Colon (tissue), 2 donors: ENCODE results near the gene HDAC4.
"Not testable (repeated sequence)": the region's sequence is repeated elsewhere in the genome, so short reads cannot be mapped to it uniquely, and the experiment has no call there.

ENCODE experiments used
- FAIRE-seq: peaks from 2 replicates; lab custom pipeline; 2012; peaks lifted over from hg19 to GRCh38; lab: Jason Lieb, UNC
- donor health status: control.
- donor health status: control.

Gene HDAC4

GRCh38 chr2:239400596-239401066 lies at the start of gene HDAC4:
Gene HDAC4, minus strand, starts transcription at chr2:239401020. Its CDS starts 48,321 bp downstream, at chr2:239352699.
- FAIRE-seq = no peak

DNA sequence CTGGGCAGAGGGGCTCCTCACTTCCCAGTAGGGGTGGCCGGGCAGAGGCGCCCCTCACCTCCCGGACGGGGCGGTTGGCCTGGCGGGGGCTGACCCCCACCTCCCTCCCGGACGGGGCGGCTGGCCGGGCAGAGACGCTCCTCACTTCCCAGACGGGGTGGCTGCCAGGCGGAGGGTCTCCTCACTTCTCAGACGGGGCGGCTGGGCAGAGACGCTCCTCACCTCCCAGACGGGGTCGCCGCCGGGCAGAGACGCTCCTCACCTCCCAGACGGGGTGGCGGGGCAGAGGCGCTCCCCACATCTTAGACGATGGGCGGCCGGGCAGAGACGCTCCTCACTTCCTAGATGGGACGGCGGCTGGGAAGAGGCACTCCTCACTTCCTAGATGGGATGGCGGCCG lies 48.6 kb upstream of the HDAC4 start:
- FAIRE-seq = not testable (repeated sequence)

- FAIRE-seq = no peak
These were observed 45.1 kb upstream of the HDAC4 start for GRCh38 chr2:239445771-239446524.

DNA sequence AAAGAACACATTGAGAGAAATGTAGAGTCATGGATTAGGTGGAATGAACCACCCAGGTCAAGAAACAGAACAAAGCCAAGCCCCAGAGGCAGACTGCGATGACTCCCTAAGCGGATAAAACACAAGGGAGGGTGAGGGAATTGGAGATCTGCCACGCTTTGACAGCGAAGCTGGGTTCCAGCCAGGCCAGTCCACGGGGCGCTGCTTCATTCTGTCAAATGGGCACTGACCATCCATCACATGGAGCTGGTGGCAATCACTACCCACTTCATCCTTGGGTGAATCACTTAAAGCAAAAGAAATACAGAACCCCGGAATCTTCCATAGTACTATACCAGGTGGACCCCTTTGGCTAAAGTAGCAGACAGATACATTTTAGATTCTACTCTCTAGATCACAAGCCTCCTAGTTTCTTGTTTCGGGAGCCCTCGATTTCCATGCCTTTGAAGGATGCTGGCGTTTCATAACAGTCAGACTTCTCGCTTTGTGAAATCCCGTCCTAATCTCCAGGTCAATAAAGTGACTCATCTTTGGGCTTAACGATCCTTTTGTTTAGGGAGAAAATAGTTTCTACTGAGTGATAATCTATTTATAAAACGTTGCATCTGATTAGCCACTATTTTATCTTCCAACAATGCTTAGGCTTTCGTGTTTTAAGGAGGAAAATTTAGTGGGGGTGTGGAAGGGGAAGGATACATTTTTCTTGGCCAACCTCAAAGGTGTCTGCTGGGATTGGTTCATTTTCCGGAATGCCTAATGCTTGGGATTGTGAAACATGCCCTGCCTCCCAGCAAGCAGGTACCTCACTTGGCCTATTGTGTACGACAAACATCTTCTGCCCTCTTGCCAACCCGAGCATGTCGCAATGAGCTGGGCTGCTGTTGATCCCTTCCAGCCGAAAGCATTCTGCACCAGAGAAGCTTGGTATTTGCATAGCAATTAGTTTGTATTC lies 44.1 kb upstream of the HDAC4 start:
- no peak for FAIRE-seq

DNA sequence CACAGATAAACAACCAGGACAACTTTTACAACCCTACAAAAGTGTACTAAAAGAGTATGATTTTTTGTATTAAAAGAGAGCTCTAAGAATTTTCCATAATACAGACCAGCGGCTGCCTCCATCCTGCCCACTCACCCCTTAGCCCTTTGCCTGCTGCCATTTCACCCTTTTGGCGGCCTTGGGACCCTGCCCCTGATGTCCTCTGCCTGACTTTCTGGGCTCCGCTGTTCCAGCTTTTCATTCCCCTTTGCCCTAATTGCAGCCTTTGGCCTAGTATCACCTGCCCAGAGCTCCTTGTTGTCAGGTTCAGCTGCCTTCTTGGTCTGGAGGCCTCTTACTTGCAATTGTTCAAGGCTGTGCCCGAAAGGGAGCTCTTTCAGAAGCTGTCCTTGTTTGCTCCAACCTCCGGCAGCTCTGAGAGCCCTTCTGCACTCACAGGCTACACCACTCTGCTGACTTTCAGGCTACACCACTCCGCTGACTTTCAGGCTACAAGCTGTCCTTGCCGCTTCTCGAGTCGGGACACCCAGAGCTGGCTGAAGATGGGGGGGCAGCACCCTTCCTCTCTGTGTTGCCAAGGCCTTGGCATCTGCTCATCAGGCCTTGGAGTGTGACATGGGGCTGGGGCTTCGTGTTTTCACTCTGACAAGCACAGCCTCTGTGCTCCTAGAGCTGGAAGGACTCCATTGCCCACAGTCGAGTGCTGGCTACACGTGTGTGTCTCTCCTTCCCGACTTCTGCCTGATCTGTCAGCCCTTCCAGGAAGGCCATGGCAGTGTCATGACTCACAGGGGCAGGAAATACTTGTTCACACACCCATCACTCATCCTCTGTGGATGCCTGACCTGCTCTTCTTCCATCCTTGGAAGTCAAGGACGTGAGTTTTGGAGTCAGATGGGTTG lies 43.1 kb upstream of the HDAC4 start:
- FAIRE-seq = no peak

DNA sequence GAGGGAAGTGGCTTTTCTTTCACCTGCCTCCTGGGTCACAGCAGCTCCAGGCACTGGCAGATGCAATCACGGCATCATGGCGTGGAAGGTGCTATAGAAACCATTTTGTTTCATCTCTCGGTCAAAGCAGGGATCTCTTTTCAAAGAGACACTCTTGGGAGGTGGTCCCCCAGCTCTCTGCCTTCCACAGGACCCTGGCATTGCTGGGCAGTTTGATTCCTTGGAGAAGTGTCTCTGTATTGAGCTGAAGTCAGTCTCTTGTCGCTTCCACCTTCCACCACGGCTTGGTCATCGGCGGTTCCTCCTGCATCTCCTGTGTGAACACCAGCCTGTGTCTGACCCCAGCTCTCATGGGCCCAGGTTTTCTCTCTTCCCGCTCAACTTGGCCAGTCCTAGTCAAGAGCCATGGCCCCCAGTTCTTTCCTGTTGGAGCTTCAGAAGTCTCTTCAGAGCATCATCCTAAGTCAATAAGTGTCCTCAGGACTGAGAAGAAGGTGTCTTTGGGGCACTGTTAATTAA lies 42.3 kb upstream of the HDAC4 start:
- FAIRE-seq = no peak

GRCh38 chr2:239442192-239442591 lies 41.4 kb upstream of the HDAC4 start:
- FAIRE-seq = no peak

DNA sequence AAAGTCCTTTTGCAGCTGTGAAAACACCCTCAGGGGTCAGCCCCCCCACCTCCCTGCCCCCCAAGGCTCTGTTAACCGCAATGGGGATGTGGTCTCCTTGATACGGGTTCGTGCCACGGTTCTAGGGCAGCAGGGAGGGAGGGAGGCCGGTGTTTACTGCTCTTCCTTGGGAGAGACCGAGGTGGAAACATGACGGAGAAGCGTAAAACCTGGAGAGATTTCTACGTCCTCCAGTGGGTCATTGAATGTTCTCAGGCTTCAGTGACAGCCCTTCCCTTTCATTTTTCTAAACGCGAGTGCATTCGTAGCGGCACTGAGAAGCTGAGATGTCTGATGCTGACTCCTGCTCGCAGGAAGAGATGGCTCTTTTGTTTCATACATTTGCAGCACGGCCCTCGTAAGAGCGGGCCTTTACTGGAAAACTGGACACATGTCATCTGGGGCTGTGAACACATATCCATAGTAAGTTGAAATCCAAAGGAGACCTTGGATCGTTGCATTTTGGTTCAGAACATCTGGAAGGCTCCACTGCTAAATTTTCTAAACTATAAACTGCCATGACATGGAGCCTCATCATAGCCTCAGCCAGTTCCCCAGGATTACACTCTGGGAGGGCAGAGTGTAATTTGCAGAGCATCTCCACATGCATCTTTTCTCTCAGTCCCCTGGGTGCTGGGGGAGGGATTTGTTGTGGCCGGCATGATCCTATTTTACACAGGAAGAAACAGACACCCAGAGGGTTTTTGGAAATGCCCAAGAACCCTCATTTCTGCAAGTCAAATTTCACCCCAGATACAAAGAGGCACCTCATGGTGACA lies 40.6 kb upstream of the HDAC4 start:
- no peak for FAIRE-seq

DNA sequence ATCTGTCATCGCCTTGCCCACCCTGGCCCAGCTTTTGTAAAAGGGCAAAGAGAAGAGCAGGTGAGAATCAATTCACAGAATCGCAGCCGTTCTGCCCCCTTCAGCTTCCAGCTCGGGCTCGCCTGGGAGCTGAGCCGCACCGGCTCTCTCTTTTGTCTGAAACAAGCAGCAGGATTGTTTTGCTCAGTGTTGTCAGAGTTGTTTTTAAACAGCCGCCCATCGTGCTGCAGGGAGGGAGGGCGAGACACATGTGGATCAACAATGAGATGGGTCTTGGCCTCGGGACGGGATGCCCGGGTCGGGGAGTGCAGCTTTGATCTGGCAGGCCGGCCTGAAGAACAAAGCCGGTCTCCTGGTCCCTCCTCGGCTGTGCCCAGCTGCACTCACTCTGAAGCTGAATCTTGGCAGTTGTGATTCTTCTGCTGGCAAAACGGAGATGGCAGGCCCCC lies 39.7 kb upstream of the HDAC4 start:
- no peak for FAIRE-seq

GRCh38 chr2:239439754-239440315 lies 39.0 kb upstream of the HDAC4 start:
- no peak for FAIRE-seq

DNA sequence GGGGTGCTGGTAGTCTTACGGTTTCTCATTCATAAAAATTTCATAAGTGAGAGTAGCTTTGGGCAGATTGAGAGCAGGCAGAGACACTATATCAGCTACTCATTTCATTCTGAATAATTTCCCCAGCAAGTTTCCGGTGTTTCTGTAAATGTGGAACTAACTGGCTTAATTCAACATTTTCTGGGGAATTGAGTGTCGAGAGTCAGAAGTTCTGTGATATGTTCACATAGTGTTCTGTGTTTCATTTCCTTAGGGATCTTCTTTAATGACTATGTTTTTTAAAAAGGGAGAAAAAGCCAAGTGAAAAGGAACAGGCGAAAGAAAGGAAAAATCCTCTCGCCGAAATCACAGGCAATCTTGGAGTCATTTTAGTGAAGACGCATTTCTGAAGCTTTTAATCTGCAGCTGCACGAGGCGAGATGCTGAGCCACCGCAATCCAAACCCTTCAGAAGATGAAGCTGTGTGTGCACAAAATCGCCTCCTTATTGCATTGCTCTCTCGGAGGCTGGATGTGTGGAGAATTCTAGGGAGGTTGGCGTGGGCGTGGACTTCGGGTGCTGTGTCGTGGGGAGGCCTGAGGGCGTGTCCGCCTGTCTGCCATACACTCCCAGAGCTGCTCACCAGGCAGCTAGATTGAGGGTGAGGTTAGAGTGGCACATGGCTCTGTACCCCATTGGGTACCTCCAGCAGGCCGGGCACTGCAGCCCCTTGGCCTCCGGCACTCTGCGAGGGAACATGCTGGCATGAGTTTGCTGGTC lies 38.4 kb upstream of the HDAC4 start:
- no peak for FAIRE-seq

DNA sequence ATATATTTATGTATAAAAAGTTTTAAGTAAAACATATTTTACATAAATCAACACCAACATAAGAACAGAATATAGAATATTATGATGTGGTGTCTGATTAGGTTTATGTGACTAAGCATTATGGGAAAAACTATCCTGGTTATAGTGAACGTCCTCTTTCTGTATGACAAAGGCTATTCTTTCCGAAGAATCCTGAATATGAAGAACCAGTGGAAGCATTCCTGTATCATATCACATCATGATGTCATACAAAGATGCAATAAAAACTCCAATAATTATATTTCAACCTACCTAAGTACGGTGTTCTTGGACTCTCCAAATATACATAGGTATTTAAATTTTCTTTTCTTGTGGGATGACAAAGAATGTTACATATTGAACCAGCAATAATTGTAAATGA lies 37.5 kb upstream of the HDAC4 start:
- no peak for FAIRE-seq

DNA sequence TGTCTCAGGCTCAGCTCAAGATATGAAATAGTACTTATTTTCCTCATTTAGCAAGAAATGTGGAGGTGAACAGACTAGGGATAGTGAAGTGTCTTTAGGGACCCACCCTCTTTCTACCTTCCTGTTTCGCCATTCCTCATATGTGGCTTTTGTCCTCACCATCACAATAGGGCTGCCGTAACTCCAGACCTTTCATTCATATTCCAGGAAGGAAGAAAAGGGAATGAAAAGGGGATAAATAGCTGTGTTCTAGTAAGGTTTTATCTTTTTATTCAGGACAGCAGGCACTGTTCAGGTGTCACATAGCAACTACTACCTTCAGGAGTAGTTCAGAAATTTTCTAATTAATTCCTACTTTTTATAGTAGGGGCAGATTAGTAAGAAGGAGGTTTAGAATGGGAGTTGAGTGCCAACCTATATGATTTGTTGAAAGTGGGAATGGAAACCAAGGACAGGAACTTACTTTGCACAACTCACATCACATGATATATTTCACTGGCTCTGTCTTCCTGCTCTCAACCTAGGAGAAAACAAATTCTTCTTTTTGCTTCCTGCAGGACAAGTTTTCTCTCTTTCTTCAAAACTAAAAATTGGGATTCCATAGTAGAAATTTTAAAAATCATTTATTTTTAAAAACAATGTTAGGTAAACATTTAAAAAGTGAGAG lies 36.0 kb upstream of the HDAC4 start:
- no peak for FAIRE-seq

DNA sequence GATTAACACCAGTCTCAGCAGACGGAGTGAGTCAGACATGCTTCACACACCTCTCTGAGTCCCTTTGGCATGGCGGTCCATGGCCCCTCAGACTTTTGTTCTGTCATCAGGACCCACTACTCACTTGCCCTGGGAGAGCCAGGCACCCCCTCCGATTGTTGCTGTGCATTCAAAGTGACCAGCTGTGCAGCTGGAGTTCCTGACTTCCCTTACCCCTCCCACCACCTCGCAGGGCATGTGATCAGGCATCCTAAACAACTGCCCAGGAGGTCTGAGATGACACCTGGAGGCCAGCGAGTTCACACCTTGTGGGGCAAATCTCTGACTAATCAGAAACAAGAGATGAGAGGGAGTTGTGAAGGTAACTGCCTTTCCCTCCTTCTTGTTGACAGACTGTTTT lies 35.3 kb upstream of the HDAC4 start:
- no peak for FAIRE-seq

- FAIRE-seq = no peak
These were observed 33.1 kb upstream of the HDAC4 start for GRCh38 chr2:239433777-239434403.

- no peak for FAIRE-seq
These were observed 31.4 kb upstream of the HDAC4 start for GRCh38 chr2:239432174-239432573.

DNA sequence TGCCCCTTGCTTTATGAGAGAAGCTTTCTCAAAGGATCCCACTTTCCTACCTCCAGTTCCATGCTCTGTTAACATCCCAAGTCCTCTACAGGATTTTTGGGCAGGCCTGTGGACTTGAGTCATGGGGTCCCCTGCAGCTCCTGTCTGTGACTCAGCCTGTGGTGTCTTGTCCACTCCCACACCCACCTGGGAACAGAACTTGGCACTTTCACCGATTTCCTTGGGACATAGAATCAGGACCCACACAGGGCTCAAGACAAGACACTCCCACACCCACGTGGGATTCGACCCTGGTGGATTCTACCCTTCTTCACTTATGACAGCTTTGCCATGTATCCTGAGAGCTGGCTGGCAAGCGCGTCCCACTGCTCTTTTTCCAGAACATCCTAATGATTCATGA lies 30.7 kb upstream of the HDAC4 start:
- no peak for FAIRE-seq

DNA sequence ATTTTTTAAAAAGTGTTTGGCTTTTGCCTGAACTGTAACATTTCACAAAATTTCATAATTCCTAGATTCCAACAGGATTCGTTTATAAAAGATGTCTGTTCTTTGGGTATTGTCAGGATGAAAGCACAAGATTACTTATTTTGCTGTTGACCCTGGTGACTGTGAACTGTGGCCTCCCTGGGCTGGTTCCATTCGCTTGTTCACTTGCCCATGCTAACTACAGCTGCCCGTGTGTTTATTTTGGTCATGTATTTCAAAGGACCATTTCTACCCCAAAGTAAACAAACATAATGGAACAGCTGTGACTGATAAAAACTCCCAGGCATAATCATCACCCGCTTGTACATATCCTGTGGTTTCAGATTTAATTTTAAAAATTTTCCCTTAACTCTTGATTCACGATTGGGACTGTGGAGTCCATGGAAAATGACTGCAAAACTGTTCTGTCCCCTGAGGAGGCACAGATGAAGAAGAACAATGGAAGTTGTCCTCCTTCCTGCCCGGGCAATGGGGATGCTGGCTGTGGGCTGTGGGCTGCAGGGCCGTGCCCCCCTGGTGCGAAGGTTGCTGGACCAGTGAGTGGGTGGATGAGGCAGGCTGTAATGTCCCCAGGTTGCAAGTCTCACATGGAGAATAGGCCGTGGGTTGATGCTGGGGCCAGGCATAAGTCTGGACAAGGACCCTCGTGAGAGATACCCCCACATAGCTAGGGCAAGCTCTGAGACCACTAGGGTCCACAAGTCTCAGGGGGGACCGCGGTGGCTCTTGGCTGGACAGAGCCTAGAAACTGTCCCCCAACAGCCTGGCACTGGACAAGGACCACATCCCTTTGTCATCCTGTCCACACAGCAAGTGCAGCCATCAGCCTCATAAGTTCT lies 28.9 kb upstream of the HDAC4 start:
- no peak for FAIRE-seq
